PC-3 (cell line): Measurements from ENCODE around the gene COQ10A. TPM values are rescaled to one million over a fixed set of nuclear protein-coding genes. Genes with fewer than 3 reads are reported as not detected.

Source experiments
- ATAC-seq: fragments of 200-7000 bp; cut with Tn5 transposase; 2 replicates; pipeline ENCODE4 v1.9.1; 2020; ENCODE audit warnings: mild to moderate bottlenecking, moderate library complexity
- BruUV-seq: library from RNA; stranded (reverse); fragments of 400-500 nt; replicated peaks from 2 replicates; lab custom pipeline; 2021; lab: Mats Ljungman, UMichigan
- CTCF ChIA-PET: fragments of 300-600 bp; sonication (Branson Sonifier 250); formaldehyde crosslinking; loops from one replicate; lab custom pipeline; 2022; ENCODE audit warnings: antibody characterized with exemption; lab: Charles Lee
- POLR2A ChIA-PET: fragments of 300-600 bp; sonication (Branson Sonifier 250); formaldehyde crosslinking; loops from one replicate; lab custom pipeline; 2022; ENCODE audit warnings: antibody characterized with exemption; ENCODE audit not compliant: unreplicated experiment; lab: Charles Lee
- DNase-seq: peaks from one replicate; pipeline ENCODE4 v3.0.0-alpha.2; 2015
- H2AFZ ChIP-seq: fragments of 300-600 bp; sonication (generic); 2 replicates; pipeline ENCODE4 v1.6.0; 2016; ENCODE audit warnings: antibody characterized with exemption, low read length
- H3F3A ChIP-seq: fragments of 300-600 bp; sonication (generic); one replicate; pipeline ENCODE4 v1.6.0; 2017; ENCODE audit warnings: antibody characterized with exemption, low read length, control low read depth, mild to moderate bottlenecking; ENCODE audit not compliant: unreplicated experiment
- H3K27ac ChIP-seq: fragments of 300-600 bp; sonication (generic); 2 replicates; pipeline ENCODE4 v1.5.1; 2016; ENCODE audit warnings: mild to moderate bottlenecking, low read length
- H3K27me3 ChIP-seq: fragments of 300-600 bp; sonication (generic); 2 replicates; pipeline ENCODE4 v1.6.1; 2016; ENCODE audit warnings: low read length, mixed read lengths
- H3K36me3 ChIP-seq: fragments of 300-600 bp; sonication (generic); 2 replicates; pipeline ENCODE4 v1.6.1; 2016; ENCODE audit warnings: low read depth, mixed run types, low read length, mixed read lengths
- H3K4me1 ChIP-seq: fragments of 300-600 bp; sonication (generic); 2 replicates; pipeline ENCODE4 v1.5.1; 2016; ENCODE audit warnings: low read length; ENCODE audit not compliant: insufficient read depth
- H3K4me2 ChIP-seq: fragments of 300-600 bp; sonication (generic); 2 replicates; pipeline ENCODE4 v1.6.0; 2016; ENCODE audit warnings: low read length
- H3K4me3 ChIP-seq: fragments of 300-600 bp; sonication (generic); 2 replicates; pipeline ENCODE4 v1.5.1; 2016; ENCODE audit warnings: mild to moderate bottlenecking, low read length, mixed read lengths
- H3K79me2 ChIP-seq: fragments of 300-600 bp; sonication (generic); 2 replicates; pipeline ENCODE4 v1.6.1; 2017; ENCODE audit warnings: low read length, mixed read lengths
- H3K9ac ChIP-seq: fragments of 300-600 bp; sonication (generic); 2 replicates; pipeline ENCODE4 v1.6.0; 2016; ENCODE audit warnings: mild to moderate bottlenecking, low read length
- H3K9me2 ChIP-seq: fragments of 300-600 bp; sonication (generic); replicated peaks from 2 replicates; pipeline ENCODE4 v1.6.1; 2016; ENCODE audit warnings: mixed run types, low read length, mixed read lengths
- H3K9me3 ChIP-seq: fragments of 300-600 bp; sonication (generic); 2 replicates; pipeline ENCODE4 v1.6.1; 2016; ENCODE audit warnings: low read length, mixed read lengths
- H4K20me1 ChIP-seq: fragments of 300-600 bp; sonication (generic); 2 replicates; pipeline ENCODE4 v1.6.1; 2016; ENCODE audit warnings: low read length, mixed read lengths
- CTCF ChIP-seq: fragments of 300-600 bp; sonication (generic); conservative IDR thresholded peaks from 2 replicates; pipeline ENCODE4 v1.5.1; 2017; ENCODE audit warnings: antibody characterized with exemption, low read depth, mild to moderate bottlenecking, low read length
- EZH2 ChIP-seq: fragments of 300-600 bp; sonication (generic); IDR thresholded peaks from one replicate; pipeline ENCODE4 v1.6.1; 2017; ENCODE audit warnings: antibody characterized with exemption, mild to moderate bottlenecking, low read length; ENCODE audit not compliant: unreplicated experiment
- EZH2phosphoT487 ChIP-seq: fragments of 300-600 bp; sonication (generic); IDR thresholded peaks from 2 replicates; pipeline ENCODE4 v1.6.1; 2018; ENCODE audit warnings: mild to moderate bottlenecking, antibody characterized with exemption, low read length, borderline replicate concordance
- intact Hi-C: fragments of 100-400 bp; cut with micrococcal nuclease; formaldehyde crosslinking; loops from 2 replicates; pipeline ENCODE4 v1.9.0; 2023
- total RNA-seq: library from RNA; depleted of rRNA; stranded (reverse); fragments of >200 nt; gene quantifications from 2 replicates; pipeline ENCODE4 v1.2.3, GENCODE V29; 2014

The COQ10A gene
- total RNA-seq, 1 experiment from 2014 or later: 9.8 TPM

- no peak for DNase-seq
- Histone ChIP-seq H3K27ac (no peak overlapping the region), H3K4me1 (no peaks in the 10 kb centered on the region), H3K27me3 (no peaks in the 10 kb centered on the region), H2AFZ (no peak overlapping the region), H3K9ac (no peak overlapping the region), H3K9me2 (no peaks in the 10 kb centered on the region), H4K20me1 (no peaks in the 10 kb centered on the region), H3K4me2 (no peak overlapping the region), H3K4me3 (no peak overlapping the region), H3K79me2 (no peaks in the 10 kb centered on the region), H3F3A (no peaks in the 10 kb centered on the region), H3K36me3 (peaks cover 32% of the 10 kb centered on the region), H3K9me3 (no peaks in the 10 kb centered on the region)
- CTCF ChIA-PET: no interaction called here
- intact Hi-C loops: no loop called here
- POLR2A ChIA-PET: no interaction called here
- TF ChIP-seq EZH2phosphoT487 (no peak), CTCF (no peak), EZH2 (no peak)
- no peak for ATAC-seq
- BruUV-seq: no TSS peak
These were observed 23.8 kb upstream of the COQ10A start for GRCh38 chr12:56242986-56243385.

- no peak for ATAC-seq
- TF ChIP-seq CTCF: no peak
- no peak for TF ChIP-seq EZH2phosphoT487
- no peak for TF ChIP-seq EZH2
- BruUV-seq: no TSS peak
- H3K4me3 ChIP-seq: no peak overlapping the region
- H3K27ac ChIP-seq: no peak overlapping the region
- H3K4me2 ChIP-seq: no peak overlapping the region
- H2AFZ ChIP-seq: no peak overlapping the region
- no peaks in the 10 kb centered on the region for H3K9me2 ChIP-seq
- intact Hi-C loops: no loop called here
- no peaks in the 10 kb centered on the region for H3K27me3 ChIP-seq
- no peak overlapping the region for H3K9ac ChIP-seq
- H3K79me2 ChIP-seq: no peaks in the 10 kb centered on the region
- H3K36me3 ChIP-seq: peaks cover 39% of the 10 kb centered on the region
- ChIA-PET CTCF (no interaction called here), POLR2A (no interaction called here)
- H4K20me1 ChIP-seq: no peaks in the 10 kb centered on the region
- no peaks in the 10 kb centered on the region for H3F3A ChIP-seq
- no peaks in the 10 kb centered on the region for H3K9me3 ChIP-seq
- H3K4me1 ChIP-seq: no peaks in the 10 kb centered on the region
- no peak for DNase-seq
These were observed 23.0 kb upstream of the COQ10A start for GRCh38 chr12:56243731-56244181.

GRCh38 chr12:56244494-56244893, 22.2 kb upstream of the COQ10A start:
- H3F3A ChIP-seq: no peaks in the 10 kb centered on the region
- H3K79me2 ChIP-seq: no peaks in the 10 kb centered on the region
- ATAC-seq: no peak
- no peak for DNase-seq
- peaks cover 44% of the 10 kb centered on the region for H3K36me3 ChIP-seq
- CTCF ChIA-PET: no interaction called here
- intact Hi-C loops: no loop called here
- TF ChIP-seq CTCF (no peak), EZH2phosphoT487 (no peak), EZH2 (no peak)
- no peak overlapping the region for H2AFZ ChIP-seq
- H3K27me3 ChIP-seq: no peaks in the 10 kb centered on the region
- H3K9me2 ChIP-seq: no peaks in the 10 kb centered on the region
- H3K4me1 ChIP-seq: no peaks in the 10 kb centered on the region
- no TSS peak for BruUV-seq
- H3K4me3 ChIP-seq: no peak overlapping the region
- no peak overlapping the region for H3K9ac ChIP-seq
- H3K9me3 ChIP-seq: no peaks in the 10 kb centered on the region
- H3K27ac ChIP-seq: no peak overlapping the region
- POLR2A ChIA-PET: no interaction called here
- H4K20me1 ChIP-seq: no peaks in the 10 kb centered on the region
- no peak overlapping the region for H3K4me2 ChIP-seq
